Peyer's patch (tissue), 4 donors: ENCODE results near the gene PGM1. TPM values are rescaled to one million over a fixed set of nuclear protein-coding genes. Genes with fewer than 3 reads are reported as not detected.

Source experiments
- DNase-seq, 3 donors: peaks; one replicate each; pipeline ENCODE4 v3.0.0-alpha.2; 2017 to 2019
- H3K27ac ChIP-seq, 4 donors: fragments of 200-600 bp; sonication (generic); one replicate each; pipeline ENCODE4 v1.5.1; 2016 to 2019
- H3K27me3 ChIP-seq, 2 donors: fragments of 200-600 bp; sonication (generic); one replicate each; pipeline ENCODE4 v1.5.1; 2019
- H3K36me3 ChIP-seq, 3 donors: fragments of 200-600 bp; sonication (generic); one replicate each; pipeline ENCODE4 v1.5.1; 2016 to 2019
- H3K4me1 ChIP-seq, 4 donors: fragments of 200-600 bp; sonication (generic); one replicate each; pipeline ENCODE4 v1.5.1; 2016 to 2019
- H3K4me3 ChIP-seq, 4 donors: fragments of 200-600 bp; sonication (generic); 1 replicate in 3 of 4; 2 replicates in 1 of 4; pipeline ENCODE4 v1.5.1; 2016 to 2019; ENCODE audit warnings: mild to moderate bottlenecking in 1 of 4
- H3K9me3 ChIP-seq, 4 donors: fragments of 200-600 bp; sonication (generic); one replicate each; pipeline ENCODE4 v1.5.1; 2016 to 2019; ENCODE audit warnings: mild to moderate bottlenecking in 1 of 4
- POLR2A ChIP-seq, 2 donors: fragments of 450-650 bp; IDR thresholded peaks; one replicate each; pipeline ENCODE4 v1.5.1; 2017; ENCODE audit warnings: antibody characterized with exemption in 2 of 2, mild to moderate bottlenecking in 2 of 2, moderate library complexity in 2 of 2
- total RNA-seq, 4 donors: library from RNA; depleted of rRNA; stranded (reverse); fragments of >200 nt; gene quantifications; one replicate each; pipeline ENCODE4 v1.1.0, GENCODE V29; 2016
- TF ChIP-seq, protein P1 (sequence below), 6 experiments: fragments of 450-650 bp in 4 of 6; fragments of 200-600 bp in 2 of 6; sonication (generic) in 1 of 6; IDR thresholded peaks; one replicate each; pipeline ENCODE4 v1.5.1; 2017 to 2019; ENCODE audit warnings: antibody characterized with exemption in 6 of 6, mild to moderate bottlenecking in 3 of 6, moderate library complexity in 1 of 6

The PGM1 gene
- total RNA-seq, 4 donors from 2014 or later: 62.7 to 97.2 (median 75.3) TPM

DNA sequence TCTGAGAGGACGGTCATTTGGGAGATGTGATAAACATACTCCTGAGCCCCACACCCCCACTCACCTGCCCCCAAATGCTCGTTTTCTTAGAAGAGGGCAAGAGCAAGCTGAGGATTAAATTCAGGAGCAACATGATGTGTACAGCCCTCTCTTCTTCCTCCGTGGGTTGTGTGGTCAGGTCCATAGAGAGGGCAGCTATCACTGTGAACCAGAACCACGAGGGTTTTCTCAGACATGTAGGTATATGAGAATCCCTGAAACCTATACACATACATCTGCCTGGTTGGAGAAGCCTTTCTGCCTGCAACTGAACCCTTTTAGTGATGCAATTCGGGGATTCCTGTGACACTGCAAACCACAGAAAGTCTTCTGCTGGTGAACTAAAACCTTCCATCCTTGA, 38.9 kb downstream of the PGM1 start:
- TF ChIP-seq, protein P1, sequence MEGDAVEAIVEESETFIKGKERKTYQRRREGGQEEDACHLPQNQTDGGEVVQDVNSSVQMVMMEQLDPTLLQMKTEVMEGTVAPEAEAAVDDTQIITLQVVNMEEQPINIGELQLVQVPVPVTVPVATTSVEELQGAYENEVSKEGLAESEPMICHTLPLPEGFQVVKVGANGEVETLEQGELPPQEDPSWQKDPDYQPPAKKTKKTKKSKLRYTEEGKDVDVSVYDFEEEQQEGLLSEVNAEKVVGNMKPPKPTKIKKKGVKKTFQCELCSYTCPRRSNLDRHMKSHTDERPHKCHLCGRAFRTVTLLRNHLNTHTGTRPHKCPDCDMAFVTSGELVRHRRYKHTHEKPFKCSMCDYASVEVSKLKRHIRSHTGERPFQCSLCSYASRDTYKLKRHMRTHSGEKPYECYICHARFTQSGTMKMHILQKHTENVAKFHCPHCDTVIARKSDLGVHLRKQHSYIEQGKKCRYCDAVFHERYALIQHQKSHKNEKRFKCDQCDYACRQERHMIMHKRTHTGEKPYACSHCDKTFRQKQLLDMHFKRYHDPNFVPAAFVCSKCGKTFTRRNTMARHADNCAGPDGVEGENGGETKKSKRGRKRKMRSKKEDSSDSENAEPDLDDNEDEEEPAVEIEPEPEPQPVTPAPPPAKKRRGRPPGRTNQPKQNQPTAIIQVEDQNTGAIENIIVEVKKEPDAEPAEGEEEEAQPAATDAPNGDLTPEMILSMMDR (IDR thresholded peaks at IDR 0.05): no peak
- no peak for TF ChIP-seq POLR2A (IDR thresholded peaks at IDR 0.05)
- Histone ChIP-seq H3K27ac (no peak overlapping the region), H3K4me3 (no peak overlapping the region), H3K27me3 (no peaks in the 10 kb centered on the region), H3K36me3 (peaks cover 0 to 52% (median 0%) of the 10 kb centered on the region in 3 donors), H3K4me1 (no peaks in the 10 kb centered on the region), H3K9me3 (no peaks in the 10 kb centered on the region)
- DNase-seq: no peak

DNA sequence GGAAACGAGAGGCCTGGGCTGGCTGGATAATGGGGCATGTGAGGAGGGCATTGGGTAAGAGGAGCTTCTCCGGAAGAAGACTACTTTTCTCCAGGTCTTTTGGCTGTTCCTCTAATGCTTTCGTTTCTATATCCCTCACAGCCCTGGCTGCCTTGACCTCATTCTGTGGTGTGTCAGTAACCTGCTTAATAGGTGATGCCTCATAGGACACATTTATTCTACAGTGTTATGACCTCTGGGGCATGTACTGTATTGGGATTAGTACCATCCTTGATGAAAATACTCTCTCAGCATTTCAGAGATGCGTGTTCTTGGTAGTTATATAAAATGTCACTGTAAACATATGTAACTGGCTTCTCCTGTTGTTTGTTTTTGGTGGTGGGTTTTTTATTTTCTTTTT, 40.1 kb downstream of the PGM1 start:
- Histone ChIP-seq H3K27me3 (no peaks in the 10 kb centered on the region), H3K9me3 (no peaks in the 10 kb centered on the region), H3K4me3 (no peak overlapping the region), H3K36me3 (peaks cover 0 to 63% (median 0%) of the 10 kb centered on the region in 3 donors), H3K4me1 (no peaks in the 10 kb centered on the region), H3K27ac (no peak overlapping the region)
- no peak for DNase-seq
- TF ChIP-seq, protein P1 (IDR thresholded peaks at IDR 0.05): no peak
- no peak for TF ChIP-seq POLR2A (IDR thresholded peaks at IDR 0.05)

DNA sequence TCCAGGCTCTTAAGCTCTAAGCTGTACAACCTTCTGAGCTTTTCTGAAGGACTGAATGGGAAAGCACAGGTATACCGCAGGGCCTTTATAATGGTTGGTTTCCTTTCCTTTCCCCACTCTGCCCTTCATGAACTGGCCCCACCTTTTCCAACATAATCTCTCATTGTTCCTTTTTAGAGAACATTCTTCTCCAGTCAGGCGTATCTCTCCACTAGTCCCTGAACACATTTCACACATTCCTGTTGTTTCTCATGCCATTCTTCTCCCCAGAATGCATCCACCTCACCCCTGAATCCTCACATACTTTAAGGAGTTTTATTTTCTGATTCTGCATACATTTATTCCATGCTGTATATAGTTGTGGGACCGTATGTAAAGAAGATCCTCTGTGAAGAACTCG, 41.3 kb downstream of the PGM1 start:
- H3K27ac ChIP-seq: no peak overlapping the region
- peaks cover 0 to 66% (median 0%) of the 10 kb centered on the region in 3 donors for H3K36me3 ChIP-seq

GRCh38 chr1:63635681-63636080, 42.5 kb downstream of the PGM1 start:
- no peak overlapping the region for H3K27ac ChIP-seq
- peaks cover 0 to 2% (median 0%) of the 10 kb centered on the region in 4 donors for H3K4me1 ChIP-seq
- H3K27me3 ChIP-seq: no peaks in the 10 kb centered on the region
- no peak for DNase-seq
- H3K4me3 ChIP-seq: no peak overlapping the region
- no peaks in the 10 kb centered on the region for H3K9me3 ChIP-seq
- TF ChIP-seq, protein P1 (IDR thresholded peaks at IDR 0.05): no peak
- TF ChIP-seq POLR2A (IDR thresholded peaks at IDR 0.05): no peak
- H3K36me3 ChIP-seq: peaks cover 0 to 54% (median 0%) of the 10 kb centered on the region in 3 donors

More for the DNA sequence above, 41.3 kb downstream of the PGM1 start:
- no peak for DNase-seq
- Histone ChIP-seq H3K4me1 (no peaks in the 10 kb centered on the region), H3K4me3 (no peak overlapping the region), H3K9me3 (no peaks in the 10 kb centered on the region), H3K27me3 (no peaks in the 10 kb centered on the region)
- TF ChIP-seq, protein P1 (IDR thresholded peaks at IDR 0.05): no peak
- TF ChIP-seq POLR2A (IDR thresholded peaks at IDR 0.05): no peak

DNA sequence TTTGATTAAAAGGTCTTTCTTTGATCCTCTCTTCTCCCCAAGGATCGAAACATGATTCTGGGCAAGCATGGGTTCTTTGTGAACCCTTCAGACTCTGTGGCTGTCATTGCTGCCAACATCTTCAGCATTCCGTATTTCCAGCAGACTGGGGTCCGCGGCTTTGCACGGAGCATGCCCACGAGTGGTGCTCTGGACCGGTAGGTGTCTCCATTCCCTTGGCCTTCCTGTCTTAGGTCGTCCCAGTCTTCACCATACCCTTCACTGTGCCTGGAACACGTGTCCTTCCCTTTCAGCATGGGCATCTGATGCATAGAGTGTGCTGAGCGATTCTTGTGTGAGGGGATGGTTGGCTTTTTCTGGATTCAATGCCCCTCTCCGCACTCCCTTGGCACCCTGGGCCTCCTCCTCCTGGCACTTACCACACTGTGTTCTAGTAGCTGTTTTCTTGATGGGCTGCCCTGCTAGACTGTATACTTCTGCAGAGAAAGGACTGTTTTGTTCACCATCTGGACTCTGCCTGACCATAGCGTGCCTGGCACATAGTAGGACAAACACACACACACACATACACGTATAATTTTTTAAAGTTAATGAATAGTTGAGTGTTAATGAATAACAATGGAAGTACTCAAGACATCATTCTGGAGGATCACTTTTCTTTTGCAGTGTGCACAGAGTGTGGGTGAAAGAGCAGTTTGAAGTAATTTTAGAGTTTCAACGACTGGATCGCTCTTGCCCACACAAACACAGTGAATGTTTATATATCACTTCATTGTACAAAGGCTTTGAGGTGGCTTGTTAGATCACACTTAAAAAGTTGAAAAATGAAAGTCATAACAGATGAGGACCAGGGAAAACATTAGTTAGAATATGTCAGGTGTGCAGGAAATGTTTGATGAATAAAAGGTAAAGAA, 43.2 kb downstream of the PGM1 start:
- no peak overlapping the region for H3K4me3 ChIP-seq
- TF ChIP-seq, protein P1 (IDR thresholded peaks at IDR 0.05): no peak
- TF ChIP-seq POLR2A (IDR thresholded peaks at IDR 0.05): no peak
- DNase-seq: no peak
- peaks cover 0 to 48% (median 0%) of the 10 kb centered on the region in 3 donors for H3K36me3 ChIP-seq
- no peaks in the 10 kb centered on the region for H3K9me3 ChIP-seq
- H3K27me3 ChIP-seq: no peaks in the 10 kb centered on the region
- no peak overlapping the region for H3K27ac ChIP-seq
- peaks cover 0 to 4% (median under 1%) of the 10 kb centered on the region in 4 donors for H3K4me1 ChIP-seq
